ENCODE results near the gene PYM1.
"Not testable (repeated sequence)": the region's sequence is repeated elsewhere in the genome, so short reads cannot be mapped to it uniquely, and the experiment has no call there.

The PYM1 gene

GRCh38 chr12:55923648-55924047 lies 4.0 kb downstream of the PYM1 start:
- not testable (repeated sequence) for DNase-seq (ENCODE audit: low read depth, low spot score); H3K4me3 ChIP-seq (ENCODE audit: low read length)

DNA sequence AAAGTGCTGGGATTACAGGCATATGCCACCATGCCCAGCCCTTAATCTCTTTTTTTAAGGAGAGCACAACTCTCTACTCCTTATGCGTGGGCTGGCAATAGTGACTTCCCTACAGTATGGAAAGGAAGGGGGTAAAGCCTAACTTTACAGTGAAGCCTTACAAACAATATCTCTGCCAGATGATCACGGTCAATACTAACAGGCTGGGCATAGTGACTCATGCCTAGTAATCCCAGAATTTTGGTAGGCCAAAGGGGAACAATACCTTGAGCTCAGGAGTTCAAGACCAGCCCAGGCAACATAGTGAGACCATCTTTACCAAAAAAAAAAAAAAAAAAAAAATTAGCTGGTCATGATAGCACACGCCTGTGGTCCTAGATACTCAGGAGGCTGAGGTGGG lies 5.6 kb downstream of the PYM1 start:
- no peak overlapping the region for H3K4me3 ChIP-seq (ENCODE audit: low read length)
- DNase-seq (ENCODE audit: low read depth, low spot score): no peak

DNA sequence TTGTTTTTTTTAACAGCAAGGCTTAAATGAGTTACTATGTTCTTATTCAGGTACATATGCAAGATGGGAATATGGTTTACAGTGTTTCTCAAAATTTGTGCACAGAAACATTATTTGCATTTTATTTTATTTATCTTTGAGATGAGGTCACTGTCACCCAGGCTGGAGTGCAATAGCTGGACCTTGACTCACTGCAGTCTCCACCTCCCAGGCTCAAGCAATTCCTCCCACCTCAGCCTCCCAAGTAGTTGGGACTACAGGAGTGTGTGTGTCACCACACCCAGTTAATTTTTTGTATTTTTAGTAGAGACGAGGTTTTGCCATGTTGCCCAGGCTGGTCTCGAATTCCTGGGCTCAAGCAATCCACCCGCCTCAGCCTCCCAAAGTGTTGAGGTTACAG lies 8.7 kb downstream of the PYM1 start:
- not testable (repeated sequence) for DNase-seq (ENCODE audit: low read depth, low spot score); H3K4me3 ChIP-seq (ENCODE audit: low read length)

DNA sequence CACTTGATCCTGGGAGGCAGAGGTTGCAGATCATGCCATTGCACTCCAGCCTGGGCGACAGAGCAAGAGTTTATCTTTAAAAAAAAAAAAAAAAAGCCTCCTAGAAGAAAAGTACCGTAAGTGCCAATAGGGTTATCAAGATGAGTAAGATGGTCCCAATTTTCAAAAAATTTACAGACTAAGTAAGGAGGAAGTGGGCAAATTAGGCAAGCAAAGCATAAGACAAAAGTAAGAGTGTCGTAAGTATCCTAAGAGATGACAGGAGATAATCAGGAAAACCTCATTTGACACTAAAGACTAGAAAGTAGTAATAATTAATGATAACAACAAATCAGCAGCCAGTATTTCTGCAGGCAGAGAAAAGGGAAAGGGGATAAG lies 12.2 kb downstream of the PYM1 start:
- no peak overlapping the region for H3K4me3 ChIP-seq (ENCODE audit: low read length)
- no peak for DNase-seq (ENCODE audit: low read depth, low spot score)

DNA sequence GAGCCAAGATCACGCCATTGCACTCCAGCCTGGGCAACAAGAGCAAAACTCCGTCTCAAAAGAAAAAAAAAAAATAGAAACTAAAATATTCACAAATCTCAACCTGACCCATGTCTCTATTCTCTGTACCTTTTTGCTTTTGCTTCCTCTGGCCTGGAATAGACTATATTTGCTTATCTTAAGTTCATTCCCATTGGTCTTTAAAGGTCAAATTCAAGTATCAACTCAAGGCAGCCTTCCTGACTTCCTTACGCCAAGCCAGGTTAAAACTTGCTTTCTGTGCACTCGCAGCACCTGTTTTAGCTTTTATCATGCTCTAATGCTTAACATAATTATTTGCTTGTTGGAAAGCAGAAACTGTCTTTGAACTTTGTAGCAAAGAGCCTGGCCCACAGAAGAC lies 14.8 kb downstream of the PYM1 start:
- no peak for DNase-seq (ENCODE audit: low read depth, low spot score)
- H3K4me3 ChIP-seq (ENCODE audit: low read length): no peak overlapping the region

DNA sequence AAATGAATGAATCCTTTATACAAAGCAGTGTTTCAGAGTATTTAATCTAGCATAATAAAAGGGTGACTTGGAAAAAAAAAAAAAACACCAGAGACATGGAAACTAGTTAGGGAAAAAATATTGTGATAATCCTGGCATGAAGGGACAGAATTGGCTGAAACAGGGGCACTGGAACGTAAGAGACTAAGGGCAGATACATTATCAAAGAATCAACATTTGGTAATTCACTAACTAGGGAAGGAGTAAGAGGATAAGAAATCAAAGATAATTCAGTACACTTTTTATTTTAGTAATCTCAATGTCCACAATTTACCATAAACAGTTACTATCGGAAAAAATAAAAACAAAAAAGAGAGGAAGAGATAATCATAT lies 18.2 kb downstream of the PYM1 start:
- no peak overlapping the region for H3K4me3 ChIP-seq (ENCODE audit: low read length)
- DNase-seq (ENCODE audit: low read depth, low spot score): no peak

DNA sequence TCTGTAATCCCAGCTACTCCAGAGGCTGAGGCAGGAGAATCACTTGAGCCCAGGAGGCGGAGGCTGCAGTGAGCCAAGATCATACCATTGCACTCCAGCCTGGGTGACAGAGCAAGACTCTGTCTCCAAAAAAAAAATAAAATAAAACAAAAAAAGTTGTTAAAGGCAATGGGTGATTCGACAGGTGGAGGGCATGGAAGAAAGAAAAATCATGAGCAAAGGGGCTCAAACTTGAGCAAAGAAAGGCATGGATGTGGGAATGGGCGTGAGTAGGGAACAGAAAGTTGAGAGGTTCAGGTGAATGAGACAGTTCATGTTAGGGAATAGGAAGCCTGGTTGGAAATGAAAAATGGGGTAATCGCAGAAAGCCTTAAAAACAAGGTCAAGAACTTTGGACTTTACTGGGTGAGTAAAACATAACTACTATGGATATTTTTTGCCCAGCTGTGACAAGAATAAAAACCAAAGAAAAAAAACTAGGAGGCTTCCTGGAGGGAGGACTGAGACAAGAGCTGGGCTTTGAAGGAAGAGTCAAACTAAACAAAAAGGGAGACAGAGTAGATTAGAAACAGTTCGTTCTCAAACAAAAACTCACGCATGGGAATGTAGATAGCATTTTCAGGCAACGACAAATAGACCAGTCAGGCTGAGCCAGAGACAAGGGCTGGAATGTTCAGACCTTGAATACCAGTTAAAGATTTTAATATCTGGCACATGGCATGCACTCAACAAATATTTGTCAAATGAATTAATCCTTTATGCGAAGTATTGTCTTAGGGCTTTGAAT lies 18.8 kb downstream of the PYM1 start:
- no peak overlapping the region for H3K4me3 ChIP-seq (ENCODE audit: low read length)

DNA sequence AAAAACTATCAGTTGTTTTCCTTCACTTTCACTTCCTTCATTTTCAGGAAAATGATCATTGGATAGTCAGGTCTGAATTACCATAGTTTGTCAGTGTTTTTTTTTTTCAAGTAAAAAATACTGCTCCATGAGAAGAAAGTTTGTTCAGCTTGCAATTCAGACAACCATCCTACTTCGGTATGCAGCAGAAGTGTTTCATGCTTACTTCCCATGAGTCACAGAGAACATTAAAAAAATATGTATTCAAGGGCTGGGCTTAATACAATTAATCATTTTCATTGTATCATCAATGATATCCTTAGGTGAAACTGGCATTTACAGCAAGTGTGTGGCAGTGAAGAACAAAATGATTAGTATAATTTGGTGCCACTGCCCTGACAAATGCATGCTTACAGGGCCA lies 21.6 kb downstream of the PYM1 start:
- no peak for DNase-seq (ENCODE audit: low read depth, low spot score)
- H3K4me3 ChIP-seq (ENCODE audit: low read length): no peak overlapping the region

More for the DNA sequence above, 18.8 kb downstream of the PYM1 start:
- no peak for DNase-seq (ENCODE audit: low read depth, low spot score)

DNA sequence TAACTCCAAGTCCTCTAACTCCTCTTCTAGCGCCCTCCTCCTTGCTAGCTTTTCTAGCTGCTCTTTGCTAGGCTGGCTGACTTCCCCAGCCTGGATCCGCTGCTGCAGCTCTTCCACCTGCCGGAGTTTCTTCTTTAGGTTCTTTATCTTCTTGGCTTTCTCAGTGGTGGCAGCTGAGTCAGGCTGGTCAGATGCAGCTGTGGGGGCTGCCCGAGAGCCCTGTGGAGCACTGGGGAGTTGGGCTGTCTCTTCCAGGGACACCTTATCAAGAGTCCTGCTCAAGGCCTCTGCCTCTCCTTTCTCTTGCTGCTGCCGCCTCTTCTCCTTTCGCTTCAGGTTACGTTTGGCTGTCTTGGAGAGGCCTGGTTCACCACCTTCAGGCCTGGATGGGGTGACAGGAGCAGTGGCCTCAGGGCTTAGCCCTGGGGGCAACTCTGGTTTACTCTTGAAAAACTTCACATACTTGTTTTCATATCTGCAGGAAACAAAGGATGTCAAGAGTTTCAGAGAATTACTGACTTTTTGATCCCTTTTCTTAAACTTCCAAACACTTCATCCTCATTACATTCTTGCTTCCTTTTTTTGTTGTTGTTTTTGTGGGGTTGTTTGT lies 25.7 kb downstream of the PYM1 start:
- DNase-seq (ENCODE audit: low read depth, low spot score): no peak
- H3K4me3 ChIP-seq (ENCODE audit: low read length): no peak overlapping the region

DNA sequence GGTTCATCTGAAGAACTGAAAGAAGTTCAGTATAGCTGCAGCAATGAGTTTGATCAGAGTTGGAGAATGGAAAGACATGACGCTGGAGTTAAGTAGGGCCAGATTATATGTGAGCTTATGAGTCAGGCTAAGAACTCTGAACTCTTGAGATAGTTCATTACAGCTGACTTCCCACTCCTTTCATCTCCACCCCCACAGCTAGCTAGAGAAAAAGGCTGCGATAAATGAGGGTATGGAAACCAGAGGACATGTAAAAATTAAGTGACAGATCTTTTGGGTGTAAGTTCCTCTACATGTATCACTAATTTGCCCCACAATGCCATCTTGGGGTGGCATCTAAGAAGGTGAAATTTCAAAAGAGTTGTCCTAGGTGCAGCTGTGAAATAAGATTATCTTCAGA lies 28.6 kb downstream of the PYM1 start:
- DNase-seq (ENCODE audit: low read depth, low spot score): no peak
- H3K4me3 ChIP-seq (ENCODE audit: low read length): no peak overlapping the region

DNA sequence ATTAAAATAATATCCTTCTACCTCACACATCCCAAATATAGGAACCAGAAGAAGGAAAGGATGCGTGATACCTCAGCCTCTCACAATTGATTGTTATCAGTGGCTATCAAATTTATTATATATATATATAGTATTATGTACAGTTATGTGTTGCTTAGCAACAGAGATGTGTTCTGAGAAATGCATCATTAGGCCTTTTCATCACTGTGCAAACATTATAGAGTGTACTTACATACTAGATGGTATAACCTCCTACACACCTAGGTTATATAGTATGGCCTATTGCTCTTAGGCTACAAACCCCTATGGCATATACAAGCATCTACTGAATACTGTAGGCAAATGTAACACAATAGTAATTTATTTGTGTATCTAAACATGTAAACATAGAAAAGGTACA lies 34.0 kb downstream of the PYM1 start:
- H3K4me3 ChIP-seq (ENCODE audit: low read length): no peak overlapping the region
- no peak for DNase-seq (ENCODE audit: low read depth, low spot score)

GRCh38 chr12:55891310-55891709 lies 36.4 kb downstream of the PYM1 start:
- H3K4me3 ChIP-seq (ENCODE audit: low read length): no peak overlapping the region
- no peak for DNase-seq (ENCODE audit: low read depth, low spot score)

- DNase-seq (ENCODE audit: low read depth, low spot score): no peak
- no peak overlapping the region for H3K4me3 ChIP-seq (ENCODE audit: low read length)
Observed at GRCh38 chr12:55885113-55885512, 42.6 kb downstream of the PYM1 start.

GRCh38 chr12:55877824-55878223 lies 49.9 kb downstream of the PYM1 start:
- DNase-seq (ENCODE audit: low read depth, low spot score): no peak
- no peak overlapping the region for H3K4me3 ChIP-seq (ENCODE audit: low read length)

DNA sequence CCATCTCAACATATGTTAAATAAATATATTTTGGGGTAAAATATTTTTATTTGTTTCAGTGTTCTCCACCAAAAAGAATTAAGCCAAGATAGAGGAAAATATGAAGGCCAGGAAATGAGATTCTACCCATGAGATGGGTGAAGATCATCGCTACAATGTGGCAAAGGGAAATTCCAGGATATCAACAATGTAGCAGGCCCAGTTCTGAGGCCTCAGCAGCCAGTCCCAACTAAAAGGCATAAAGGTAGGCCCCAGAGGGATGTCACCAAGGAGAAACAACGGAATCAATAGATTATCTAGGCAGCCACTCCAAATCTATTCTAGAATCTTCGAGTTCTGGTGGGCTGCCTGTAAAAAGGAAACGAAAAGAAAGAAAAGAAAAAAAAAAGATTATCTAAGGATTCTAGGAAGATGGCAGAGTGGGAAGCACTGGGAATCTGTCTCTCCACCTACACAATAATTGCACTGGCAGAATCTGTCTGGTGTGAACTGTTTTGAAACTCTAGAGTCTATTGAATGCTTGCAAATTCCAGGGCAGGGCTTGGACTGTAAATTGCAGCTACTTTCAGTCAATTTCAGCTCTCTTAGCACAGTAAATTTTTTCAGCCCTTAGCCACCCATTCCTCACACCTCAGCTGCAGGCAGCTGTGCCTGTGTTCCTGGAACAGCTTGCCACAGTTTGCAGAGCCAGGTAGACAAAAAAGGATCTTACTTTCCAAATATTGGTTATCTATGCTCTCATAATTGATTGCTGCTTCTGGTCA lies 51.8 kb downstream of the PYM1 start:
- H3K4me3 ChIP-seq (ENCODE audit: low read length): no peak overlapping the region
- no peak for DNase-seq (ENCODE audit: low read depth, low spot score)

DNA sequence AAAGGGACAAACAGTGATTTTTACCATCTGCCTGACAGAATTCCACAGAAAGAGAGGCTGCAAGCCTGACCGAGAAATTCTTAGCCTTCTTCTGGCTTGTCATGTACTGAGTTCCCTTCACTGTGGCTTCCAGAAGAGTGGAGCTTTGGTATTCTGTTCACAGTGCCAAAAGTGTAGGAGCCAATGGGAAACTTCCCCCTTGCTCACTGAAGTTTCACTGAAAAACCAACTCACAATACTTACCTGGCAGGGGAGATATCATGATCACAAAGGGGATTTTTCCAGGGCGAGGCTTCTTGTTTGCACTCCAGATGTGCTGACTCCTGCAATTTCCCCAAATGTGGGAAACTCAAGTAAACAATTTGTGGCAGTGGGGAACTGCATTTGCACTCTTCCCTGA lies 53.3 kb downstream of the PYM1 start:
- H3K4me3 ChIP-seq (ENCODE audit: low read length): no peak overlapping the region
- DNase-seq (ENCODE audit: low read depth, low spot score): no peak

DNA sequence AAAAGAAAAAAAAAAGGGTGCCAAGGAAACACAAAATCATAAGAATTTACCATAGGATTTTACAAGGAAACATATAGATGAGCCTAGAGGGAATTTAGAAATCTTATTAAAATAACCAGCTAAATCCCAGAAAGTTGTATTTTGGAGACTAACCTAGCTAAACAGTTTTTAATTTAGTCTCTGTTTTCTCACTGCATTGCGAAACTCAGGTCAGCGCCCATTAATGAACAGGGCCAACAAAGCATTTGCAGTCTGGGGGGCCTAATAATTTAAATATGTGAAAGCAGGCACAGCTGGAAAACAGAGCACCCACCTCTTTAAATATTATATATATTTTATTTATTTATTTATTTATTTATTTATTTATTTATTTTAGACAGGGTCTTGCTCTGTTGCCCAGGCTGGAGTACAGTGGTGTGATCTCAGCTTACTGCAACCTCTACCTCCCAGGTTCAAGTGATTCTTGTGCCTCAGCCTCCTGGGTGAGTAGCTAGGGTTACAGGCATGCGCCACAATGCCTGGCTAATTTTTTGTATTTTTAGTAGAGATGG lies 61.2 kb downstream of the PYM1 start:
- not testable (repeated sequence) for H3K4me3 ChIP-seq (ENCODE audit: low read length); DNase-seq (ENCODE audit: low read depth, low spot score)

GRCh38 chr12:55865327-55865726 lies 62.4 kb downstream of the PYM1 start:
- H3K4me3 ChIP-seq (ENCODE audit: low read length): no peak overlapping the region
- no peak for DNase-seq (ENCODE audit: low read depth, low spot score)

- DNase-seq (ENCODE audit: low read depth, low spot score); H3K4me3 ChIP-seq (ENCODE audit: low read length): not testable (repeated sequence)
Observed at GRCh38 chr12:55862931-55863330, 64.8 kb downstream of the PYM1 start.

GRCh38 chr12:55862286-55862685 lies 65.4 kb downstream of the PYM1 start:
- no peak overlapping the region for H3K4me3 ChIP-seq (ENCODE audit: low read length)
- DNase-seq (ENCODE audit: low read depth, low spot score): no peak
